Activated naive CD8-positive, alpha-beta T cell (primary cell): ENCODE measurements around the gene LRP5.
"Not testable (repeated sequence)": the region's sequence is repeated elsewhere in the genome, so short reads cannot be mapped to it uniquely, and the experiment has no call there.

Experiments used
- H3K27ac Mint-ChIP-seq: one replicate; pipeline ENCODE4 v1.8.0; 2021; ENCODE audit warnings: mixed read lengths
- H3K27me3 Mint-ChIP-seq: one replicate; pipeline ENCODE4 v1.8.0; 2021; ENCODE audit warnings: mixed read lengths
- H3K36me3 Mint-ChIP-seq: one replicate; pipeline ENCODE4 v1.8.0; 2021; ENCODE audit warnings: mixed read lengths
- H3K4me1 Mint-ChIP-seq: one replicate; pipeline ENCODE4 v1.8.0; 2021; ENCODE audit warnings: low read depth, mixed read lengths
- H3K4me3 Mint-ChIP-seq: one replicate; pipeline ENCODE4 v1.8.0; 2021; ENCODE audit warnings: mild to moderate bottlenecking, mixed read lengths
- H3K9me3 Mint-ChIP-seq: one replicate; pipeline ENCODE4 v1.8.0; 2021; ENCODE audit warnings: low read depth, mixed read lengths

Gene LRP5

GRCh38 chr11:68454767-68455166, 142.4 kb downstream of the LRP5 start:
- peaks cover 2% of the 10 kb centered on the region for H3K36me3 Mint-ChIP-seq
- H3K27me3 Mint-ChIP-seq, result no peaks in the 10 kb centered on the region
- no peak overlapping the region for H3K27ac Mint-ChIP-seq
- peaks cover 4% of the 10 kb centered on the region for H3K4me1 Mint-ChIP-seq
- H3K9me3 Mint-ChIP-seq, result no peaks in the 10 kb centered on the region
- no peak overlapping the region for H3K4me3 Mint-ChIP-seq

DNA sequence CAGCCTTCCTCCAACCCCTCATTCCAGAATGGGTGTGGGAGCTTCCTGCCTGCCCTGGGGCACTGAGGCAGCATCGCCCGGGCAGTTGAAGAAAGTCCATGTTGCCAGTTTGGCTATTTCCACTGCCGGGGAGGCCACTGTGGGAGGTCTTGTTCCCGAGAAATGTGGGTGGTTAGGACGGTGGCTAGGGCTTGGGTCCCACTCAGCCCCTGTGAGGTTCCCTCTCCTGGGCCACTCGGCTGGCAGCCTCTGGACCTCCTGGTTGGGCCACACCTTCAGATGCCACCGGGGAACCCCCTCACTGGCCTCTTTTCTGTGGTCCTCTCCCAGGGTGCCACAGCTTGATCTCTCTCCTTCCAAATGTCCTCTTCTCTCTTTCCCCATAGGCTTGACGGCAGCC, 143.1 kb downstream of the LRP5 start:
- H3K27ac Mint-ChIP-seq, result no peak overlapping the region
- H3K4me1 Mint-ChIP-seq, result peaks cover 7% of the 10 kb centered on the region
- H3K9me3 Mint-ChIP-seq, result no peaks in the 10 kb centered on the region
- no peaks in the 10 kb centered on the region for H3K27me3 Mint-ChIP-seq
- H3K36me3 Mint-ChIP-seq, result no peaks in the 10 kb centered on the region
- H3K4me3 Mint-ChIP-seq, result no peak overlapping the region

DNA sequence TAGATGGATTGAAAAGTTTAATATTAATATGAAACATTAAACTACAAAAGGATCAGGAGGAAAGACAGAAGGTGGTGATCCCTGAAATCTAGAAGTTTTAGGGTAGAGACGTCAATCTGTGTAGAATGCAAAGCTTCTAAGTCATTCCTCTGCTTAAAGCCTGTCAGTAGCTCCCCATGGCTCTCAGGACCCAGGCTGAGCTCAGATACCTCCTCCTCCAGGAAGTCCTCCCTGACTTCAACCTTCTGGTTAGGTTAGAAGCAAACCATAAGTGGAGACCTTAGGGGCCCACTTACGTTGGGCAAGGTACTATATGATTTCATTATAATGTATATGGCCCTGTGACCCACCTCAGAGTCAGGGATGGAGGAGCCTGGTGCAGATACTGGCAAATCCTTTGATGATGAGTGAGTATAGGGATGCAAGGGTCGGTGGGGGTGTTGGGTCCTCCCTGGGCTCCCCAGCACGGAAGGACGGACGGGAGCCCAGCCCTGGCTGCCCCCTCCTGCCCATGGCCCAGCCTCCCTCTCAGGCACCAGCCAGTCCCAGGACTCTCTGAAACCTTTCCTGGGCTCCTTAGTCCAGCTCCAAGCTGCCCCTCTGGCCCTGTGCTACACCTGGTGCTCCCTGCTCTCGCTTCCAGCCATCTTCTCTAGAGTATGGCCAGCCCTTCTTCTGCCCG, 145.0 kb downstream of the LRP5 start:
- Mint-ChIP-seq H3K27me3 (no peaks in the 10 kb centered on the region), H3K27ac (no peak overlapping the region), H3K4me1 (peaks cover 9% of the 10 kb centered on the region), H3K9me3 (no peaks in the 10 kb centered on the region), H3K36me3 (no peaks in the 10 kb centered on the region), H3K4me3 (no peak overlapping the region)

DNA sequence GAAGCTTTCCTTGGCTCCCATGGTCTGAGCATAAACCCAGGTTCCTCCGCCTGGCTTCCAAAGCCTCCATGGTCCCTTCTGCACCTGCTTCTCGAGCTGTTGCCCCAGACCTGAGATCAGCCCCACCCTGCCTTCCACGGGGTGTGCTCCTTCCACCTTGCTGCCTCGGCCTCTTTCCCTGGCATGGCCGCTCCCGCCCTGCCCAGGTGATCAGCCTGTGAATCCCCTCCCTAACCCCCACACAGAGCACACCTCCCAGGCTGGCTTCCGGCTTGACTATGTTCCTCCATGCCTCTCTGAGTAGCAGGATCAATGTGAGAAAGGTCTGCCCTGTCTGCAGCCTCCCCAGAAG, 145.5 kb downstream of the LRP5 start:
- H3K36me3 Mint-ChIP-seq, result peaks cover 3% of the 10 kb centered on the region
- peak overlapping the region; percentile 32 for H3K4me3 Mint-ChIP-seq
- peaks cover 15% of the 10 kb centered on the region for H3K4me1 Mint-ChIP-seq
- H3K27me3 Mint-ChIP-seq, result no peaks in the 10 kb centered on the region
- H3K27ac Mint-ChIP-seq, result peak overlapping the region; percentile 41
- no peaks in the 10 kb centered on the region for H3K9me3 Mint-ChIP-seq

- H3K4me1 Mint-ChIP-seq, result peaks cover 19% of the 10 kb centered on the region
- not testable (repeated sequence) for H3K27me3 Mint-ChIP-seq, H3K9me3 Mint-ChIP-seq, H3K36me3 Mint-ChIP-seq
- H3K4me3 Mint-ChIP-seq, result peak overlapping the region; percentile 32
- H3K27ac Mint-ChIP-seq, result peak overlapping the region; percentile 41
These were observed 145.9 kb downstream of the LRP5 start for GRCh38 chr11:68458340-68458739.

DNA sequence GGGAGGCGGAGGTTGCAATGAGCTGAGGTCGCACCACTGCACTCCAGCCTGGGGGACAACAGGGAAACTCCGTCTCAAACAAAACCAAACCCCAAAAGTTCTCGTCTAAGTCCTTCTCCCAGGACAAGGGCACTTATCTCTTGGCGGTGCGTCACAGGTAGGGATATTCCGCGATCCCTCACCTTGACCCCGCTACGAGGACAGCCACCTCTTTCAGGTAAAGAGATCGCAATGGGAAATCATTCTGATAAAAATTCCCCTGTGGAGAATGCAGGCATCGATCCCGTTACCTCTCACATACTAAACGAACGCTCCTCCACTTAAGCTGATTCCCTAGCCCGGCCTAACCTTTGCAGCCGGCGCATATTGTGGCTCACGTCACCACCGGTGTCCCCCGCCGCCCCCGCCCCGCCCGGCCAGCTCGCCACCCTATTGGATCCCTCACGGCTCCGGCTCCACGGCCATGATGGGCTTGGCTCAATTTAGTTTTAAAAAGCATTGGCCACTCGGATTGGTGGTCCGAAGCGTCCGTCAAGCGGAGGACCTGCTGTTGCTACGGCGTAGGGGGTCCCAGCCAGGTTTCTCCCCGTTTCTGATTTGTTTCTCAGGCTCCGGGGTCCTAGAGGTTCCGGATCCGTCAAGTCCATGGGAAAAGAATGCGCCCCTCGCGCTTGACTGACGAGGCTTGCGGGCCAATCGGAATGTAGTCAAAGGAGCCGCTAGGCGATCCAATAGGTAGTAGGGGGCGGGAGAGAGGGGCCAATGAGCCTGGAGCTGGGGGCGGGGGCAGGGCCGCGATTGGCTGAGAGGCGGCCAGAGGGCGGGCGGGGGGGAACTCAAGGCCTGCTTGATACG, 147.7 kb downstream of the LRP5 start:
- Mint-ChIP-seq H3K4me3 (peak overlapping the region; percentile 93), H3K27me3 (no peaks in the 10 kb centered on the region), H3K36me3 (peaks cover 3% of the 10 kb centered on the region), H3K4me1 (peaks cover 37% of the 10 kb centered on the region), H3K27ac (peak overlapping the region; percentile 94), H3K9me3 (no peaks in the 10 kb centered on the region)

DNA sequence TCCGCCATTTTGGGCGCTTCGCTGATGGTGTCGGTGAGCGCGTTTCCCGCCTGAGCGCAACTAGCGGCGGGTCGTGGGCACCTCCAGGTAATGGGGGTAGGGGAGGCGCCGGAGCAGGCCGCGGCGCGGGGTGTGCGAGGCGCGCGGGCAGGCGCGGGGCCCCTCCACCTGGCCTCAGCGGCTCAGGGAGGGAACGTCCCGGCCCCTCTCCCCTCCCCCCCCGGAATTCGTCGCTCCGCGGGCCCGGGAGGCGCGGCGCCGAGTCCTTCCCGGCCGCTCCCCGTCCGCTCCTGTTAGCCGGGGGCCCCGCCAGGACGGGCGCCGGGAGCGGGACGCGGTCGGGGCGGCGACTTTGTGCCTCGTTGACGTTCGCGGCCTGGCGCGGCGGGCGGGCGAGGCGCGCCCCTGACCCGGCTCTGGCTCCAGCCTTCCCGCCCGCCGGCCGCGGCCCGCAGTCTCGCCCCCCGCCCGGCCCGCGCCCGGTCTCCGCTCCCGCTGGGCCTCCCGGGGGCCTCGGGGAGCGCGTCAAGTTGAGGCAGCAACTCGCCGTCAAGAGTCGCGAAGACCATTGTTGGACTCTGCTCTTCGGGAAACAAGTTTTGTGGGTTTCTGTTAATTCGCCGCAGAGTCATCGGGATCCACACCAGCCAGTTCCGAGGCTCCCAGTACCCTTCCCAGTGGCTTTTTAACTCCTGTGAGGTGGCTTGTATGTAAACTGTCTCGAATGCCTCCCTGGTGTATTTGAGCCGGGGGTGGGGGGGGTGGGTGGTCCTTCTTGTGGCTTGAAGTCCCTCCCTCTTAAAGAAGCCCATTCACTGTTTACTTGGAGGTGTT, 148.6 kb downstream of the LRP5 start, which contains the start of gene PPP6R3:
TSS of gene PPP6R3 (plus strand) at position 12 of the 834 bp plus-strand sequence. CDS start 76,913 bp downstream, outside the sequence.
- no peaks in the 10 kb centered on the region for H3K27me3 Mint-ChIP-seq

DNA sequence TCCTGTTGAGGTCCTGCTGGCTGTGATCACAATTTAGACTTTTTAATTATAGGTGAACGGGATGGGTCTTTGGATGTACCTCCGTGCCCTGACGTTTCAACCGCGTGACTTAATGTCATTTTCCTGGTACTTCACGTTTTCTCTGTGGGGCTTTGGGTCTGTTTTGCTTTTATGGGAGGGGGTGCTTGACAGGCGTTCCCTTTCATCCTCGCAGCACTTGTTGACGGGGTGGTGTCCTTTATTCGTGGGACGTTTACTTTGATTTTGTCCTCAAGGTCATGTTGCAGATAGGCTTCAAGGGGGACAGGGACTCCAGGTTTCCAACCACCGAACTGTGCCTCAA, 149.2 kb downstream of the LRP5 start:
- Mint-ChIP-seq H3K27me3 (no peaks in the 10 kb centered on the region), H3K4me1 (peaks cover 48% of the 10 kb centered on the region), H3K27ac (peak overlapping the region; percentile 86), H3K9me3 (no peaks in the 10 kb centered on the region), H3K36me3 (peaks cover 3% of the 10 kb centered on the region), H3K4me3 (peak overlapping the region; percentile 89)

More for the DNA sequence above, 148.6 kb downstream of the LRP5 start, which contains the start of gene PPP6R3:
- H3K4me1 Mint-ChIP-seq, result peaks cover 45% of the 10 kb centered on the region
- H3K27ac Mint-ChIP-seq, result peak within 1 kb of the TSS; percentile 94
- peaks cover 3% of the 10 kb centered on the region for H3K36me3 Mint-ChIP-seq
- peak within 1 kb of the TSS; percentile 93 for H3K4me3 Mint-ChIP-seq
- no peaks in the 10 kb centered on the region for H3K9me3 Mint-ChIP-seq

GRCh38 chr11:68463714-68464113, 151.3 kb downstream of the LRP5 start:
- no peaks in the 10 kb centered on the region for H3K9me3 Mint-ChIP-seq
- H3K36me3 Mint-ChIP-seq, result peaks cover 5% of the 10 kb centered on the region
- peak overlapping the region; percentile 89 for H3K4me3 Mint-ChIP-seq
- peaks cover 62% of the 10 kb centered on the region for H3K4me1 Mint-ChIP-seq
- H3K27ac Mint-ChIP-seq, result peak overlapping the region; percentile 61
- H3K27me3 Mint-ChIP-seq, result no peaks in the 10 kb centered on the region

GRCh38 chr11:68467201-68467834, 154.9 kb downstream of the LRP5 start:
- H3K4me1 Mint-ChIP-seq, result peaks cover 93% of the 10 kb centered on the region
- no peaks in the 10 kb centered on the region for H3K27me3 Mint-ChIP-seq
- peak overlapping the region; percentile 46 for H3K4me3 Mint-ChIP-seq
- no peaks in the 10 kb centered on the region for H3K9me3 Mint-ChIP-seq
- peak overlapping the region; percentile 24 for H3K27ac Mint-ChIP-seq
- H3K36me3 Mint-ChIP-seq, result peaks cover 12% of the 10 kb centered on the region

GRCh38 chr11:68468217-68468828, 155.9 kb downstream of the LRP5 start:
- H3K36me3 Mint-ChIP-seq, result peaks cover 11% of the 10 kb centered on the region
- no peaks in the 10 kb centered on the region for H3K27me3 Mint-ChIP-seq
- no peak overlapping the region for H3K27ac Mint-ChIP-seq
- H3K4me1 Mint-ChIP-seq, result peaks cover 93% of the 10 kb centered on the region
- peak overlapping the region; percentile 52 for H3K4me3 Mint-ChIP-seq
- no peaks in the 10 kb centered on the region for H3K9me3 Mint-ChIP-seq

GRCh38 chr11:68469122-68469521, 156.7 kb downstream of the LRP5 start:
- Mint-ChIP-seq H3K4me3 (peak overlapping the region; percentile 58), H3K27ac (peak overlapping the region; percentile 78), H3K9me3 (no peaks in the 10 kb centered on the region), H3K4me1 (peaks cover 93% of the 10 kb centered on the region), H3K36me3 (peaks cover 16% of the 10 kb centered on the region), H3K27me3 (no peaks in the 10 kb centered on the region)

DNA sequence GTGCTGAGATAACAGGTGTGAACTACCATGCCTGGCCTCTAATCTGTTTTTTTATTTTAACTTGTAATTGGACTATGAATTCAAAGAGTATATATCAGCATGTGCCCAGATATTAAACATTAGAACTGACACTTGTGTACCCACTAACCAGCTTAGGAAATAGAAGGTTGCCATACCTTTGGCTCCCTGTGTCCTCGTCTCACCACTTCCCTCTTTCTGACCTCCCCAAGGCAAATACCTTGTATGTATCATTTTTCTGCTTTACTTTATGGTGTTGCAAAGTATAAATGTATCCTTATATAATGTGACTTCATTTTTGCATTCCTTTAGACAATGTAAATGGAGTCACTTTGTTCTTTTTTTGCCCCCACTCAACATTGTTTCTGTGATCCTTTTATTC, 157.3 kb downstream of the LRP5 start:
- Mint-ChIP-seq H3K4me1 (peaks cover 92% of the 10 kb centered on the region), H3K27me3 (no peaks in the 10 kb centered on the region), H3K36me3 (peaks cover 20% of the 10 kb centered on the region), H3K4me3 (peak overlapping the region; percentile 58), H3K27ac (peak overlapping the region; percentile 78), H3K9me3 (no peaks in the 10 kb centered on the region)

DNA sequence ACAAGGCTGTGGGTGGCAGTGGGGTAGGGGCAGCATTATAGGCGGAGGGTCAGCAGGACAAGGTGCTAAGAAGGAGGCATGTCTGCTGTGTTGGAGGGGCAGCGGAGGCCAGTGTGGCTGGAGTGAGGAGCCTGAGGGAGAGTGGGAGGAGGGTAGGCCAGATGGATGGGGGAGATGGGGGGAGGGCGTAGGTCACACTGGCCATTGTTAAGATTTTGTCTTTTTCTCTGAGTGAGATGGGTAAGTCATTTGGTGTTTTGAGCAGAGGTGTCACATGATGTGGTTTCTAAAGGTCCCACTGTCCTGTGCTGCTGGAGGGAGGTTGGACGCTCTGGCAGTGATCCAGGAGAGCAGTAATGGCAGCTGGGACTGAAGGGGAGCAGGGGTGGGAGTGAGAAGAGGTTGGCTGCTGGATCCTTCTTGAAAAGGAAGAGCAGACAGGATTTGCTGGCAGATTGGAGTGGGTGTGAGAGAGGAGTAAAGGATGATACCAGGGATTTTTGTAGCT, 158.0 kb downstream of the LRP5 start:
- H3K36me3 Mint-ChIP-seq, result peaks cover 21% of the 10 kb centered on the region
- no peaks in the 10 kb centered on the region for H3K27me3 Mint-ChIP-seq
- H3K4me1 Mint-ChIP-seq, result peaks cover 87% of the 10 kb centered on the region
- peak overlapping the region; percentile 85 for H3K4me3 Mint-ChIP-seq
- peak overlapping the region; percentile 78 for H3K27ac Mint-ChIP-seq
- no peaks in the 10 kb centered on the region for H3K9me3 Mint-ChIP-seq
